Measurements from ENCODE around the gene LILRB5.

DNA sequence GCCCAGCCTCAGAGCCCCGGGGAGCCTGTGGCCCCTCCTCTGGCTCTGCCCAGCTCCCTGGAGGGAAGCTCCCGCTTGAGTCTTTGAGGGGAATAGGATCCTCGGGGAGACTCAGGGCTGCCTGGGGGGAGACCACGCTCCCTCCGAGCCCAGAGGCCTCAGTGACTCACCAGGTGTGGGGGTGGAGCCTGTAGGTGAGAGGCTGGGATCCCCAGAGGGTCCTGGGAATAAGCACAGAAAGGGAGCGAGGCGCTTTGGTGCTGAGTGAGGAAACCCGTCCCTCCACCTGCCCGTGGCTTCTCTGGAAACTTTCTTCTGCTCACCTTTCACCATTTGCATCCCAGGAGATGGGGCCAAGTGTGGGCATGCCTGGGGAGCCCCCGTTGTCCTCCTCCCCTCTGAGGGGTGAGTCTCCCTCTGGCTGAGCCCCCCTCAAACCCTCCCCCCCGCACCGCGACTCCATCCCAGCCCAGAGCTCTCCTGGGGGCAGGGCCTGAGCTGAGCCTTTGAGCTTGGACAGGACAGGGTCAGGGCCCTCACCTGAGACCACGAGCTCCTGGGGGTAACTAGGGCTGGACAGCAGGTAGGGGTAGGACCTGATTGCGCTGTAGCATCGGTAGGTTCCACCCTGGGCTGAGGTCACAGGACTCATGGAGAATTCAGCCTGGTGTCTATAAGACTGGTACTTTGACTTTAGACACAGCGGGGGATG is 2.7 kb downstream of the LILRB5 start:
- TF ChIP-seq, protein P1, sequence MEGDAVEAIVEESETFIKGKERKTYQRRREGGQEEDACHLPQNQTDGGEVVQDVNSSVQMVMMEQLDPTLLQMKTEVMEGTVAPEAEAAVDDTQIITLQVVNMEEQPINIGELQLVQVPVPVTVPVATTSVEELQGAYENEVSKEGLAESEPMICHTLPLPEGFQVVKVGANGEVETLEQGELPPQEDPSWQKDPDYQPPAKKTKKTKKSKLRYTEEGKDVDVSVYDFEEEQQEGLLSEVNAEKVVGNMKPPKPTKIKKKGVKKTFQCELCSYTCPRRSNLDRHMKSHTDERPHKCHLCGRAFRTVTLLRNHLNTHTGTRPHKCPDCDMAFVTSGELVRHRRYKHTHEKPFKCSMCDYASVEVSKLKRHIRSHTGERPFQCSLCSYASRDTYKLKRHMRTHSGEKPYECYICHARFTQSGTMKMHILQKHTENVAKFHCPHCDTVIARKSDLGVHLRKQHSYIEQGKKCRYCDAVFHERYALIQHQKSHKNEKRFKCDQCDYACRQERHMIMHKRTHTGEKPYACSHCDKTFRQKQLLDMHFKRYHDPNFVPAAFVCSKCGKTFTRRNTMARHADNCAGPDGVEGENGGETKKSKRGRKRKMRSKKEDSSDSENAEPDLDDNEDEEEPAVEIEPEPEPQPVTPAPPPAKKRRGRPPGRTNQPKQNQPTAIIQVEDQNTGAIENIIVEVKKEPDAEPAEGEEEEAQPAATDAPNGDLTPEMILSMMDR (IDR thresholded peaks at IDR 0.05), result no peak
- TF ChIP-seq POLR2AphosphoS5 (IDR thresholded peaks at IDR 0.05), result no peak
- TF ChIP-seq EP300 (IDR thresholded peaks at IDR 0.05), result no peak
- TF ChIP-seq POLR2A (IDR thresholded peaks at IDR 0.05), result no peak

All from gastroesophageal sphincter (tissue), 3 donors.